ENCODE measurements around the gene MTMR10.

The MTMR10 gene

GRCh38 chr15:30896211-30896606 is 95.2 kb downstream of the MTMR10 start:
- Histone ChIP-seq H3K27me3 (ENCODE audit: control insufficient read depth, insufficient read depth, low read length) (no peaks in the 10 kb centered on the region), H3K36me3 (ENCODE audit: control insufficient read depth, insufficient read depth, low read length) (no peaks in the 10 kb centered on the region), H3K9ac (ENCODE audit: low read depth, low read length) (no peak overlapping the region), H3K4me3 (ENCODE audit: low read depth, low read length) (no peak overlapping the region), H3K9me3 (ENCODE audit: control insufficient read depth, insufficient read depth, low read length) (no peaks in the 10 kb centered on the region), H3K4me1 (ENCODE audit: control insufficient read depth, insufficient read depth, low read length) (peaks cover 10% of the 10 kb centered on the region), H3K27ac (ENCODE audit: low read depth, low read length) (no peak overlapping the region)

- H3K27me3 ChIP-seq (ENCODE audit: control insufficient read depth, insufficient read depth, low read length): no peaks in the 10 kb centered on the region
- no peaks in the 10 kb centered on the region for H3K9me3 ChIP-seq (ENCODE audit: control insufficient read depth, insufficient read depth, low read length)
- H3K27ac ChIP-seq (ENCODE audit: low read depth, low read length): no peak overlapping the region
- no peak overlapping the region for H3K4me3 ChIP-seq (ENCODE audit: low read depth, low read length)
- H3K36me3 ChIP-seq (ENCODE audit: control insufficient read depth, insufficient read depth, low read length): no peaks in the 10 kb centered on the region
- H3K4me1 ChIP-seq (ENCODE audit: control insufficient read depth, insufficient read depth, low read length): peaks cover 10% of the 10 kb centered on the region
- H3K9ac ChIP-seq (ENCODE audit: low read depth, low read length): no peak overlapping the region
Measured at GRCh38 chr15:30895461-30896210, 95.8 kb downstream of the MTMR10 start.

- no peak overlapping the region for H3K9ac ChIP-seq (ENCODE audit: low read depth, low read length)
- H3K9me3 ChIP-seq (ENCODE audit: control insufficient read depth, insufficient read depth, low read length): no peaks in the 10 kb centered on the region
- H3K27ac ChIP-seq (ENCODE audit: low read depth, low read length): no peak overlapping the region
- H3K4me3 ChIP-seq (ENCODE audit: low read depth, low read length): no peak overlapping the region
- H3K4me1 ChIP-seq (ENCODE audit: control insufficient read depth, insufficient read depth, low read length): peaks cover 2% of the 10 kb centered on the region
- H3K36me3 ChIP-seq (ENCODE audit: control insufficient read depth, insufficient read depth, low read length): no peaks in the 10 kb centered on the region
- no peaks in the 10 kb centered on the region for H3K27me3 ChIP-seq (ENCODE audit: control insufficient read depth, insufficient read depth, low read length)
Measured at GRCh38 chr15:30889196-30889595, 102.2 kb downstream of the MTMR10 start.
